Panc1 (cell line): ENCODE data around the gene DOK5.

ENCODE experiments used
- SIN3A ChIP-seq: IDR thresholded peaks from 2 replicates; pipeline ENCODE4 v1.6.1; 2012; ENCODE audit warnings: low read depth, mild to moderate bottlenecking, low read length, moderate library complexity, borderline replicate concordance; ENCODE audit not compliant: insufficient read depth
- TF ChIP-seq, protein P1 (sequence below): fragments of 450-650 bp; IDR thresholded peaks from 2 replicates; pipeline ENCODE4 v1.5.1; 2017; ENCODE audit warnings: mild to moderate bottlenecking

DNA sequence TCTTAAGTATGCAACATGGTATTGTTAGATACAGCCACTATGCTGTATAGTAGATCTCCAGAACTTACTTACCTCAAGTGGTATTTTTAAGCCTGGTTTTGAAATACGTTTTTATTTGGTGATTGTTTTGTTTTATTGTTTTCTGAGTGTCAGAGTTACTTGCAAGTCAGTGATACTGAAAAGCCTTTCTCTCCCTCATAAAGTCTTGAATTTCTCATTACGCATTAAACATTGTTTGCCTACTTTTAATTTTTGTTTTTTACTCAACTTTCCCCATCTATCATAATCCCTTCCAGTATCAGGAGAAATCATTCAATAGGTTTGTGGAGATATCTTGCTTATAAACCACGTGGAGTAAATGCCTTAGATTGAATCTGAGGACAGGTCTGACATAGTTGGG, 214.9 kb downstream of the DOK5 start:
- TF ChIP-seq SIN3A: no peak
- TF ChIP-seq, protein P1, sequence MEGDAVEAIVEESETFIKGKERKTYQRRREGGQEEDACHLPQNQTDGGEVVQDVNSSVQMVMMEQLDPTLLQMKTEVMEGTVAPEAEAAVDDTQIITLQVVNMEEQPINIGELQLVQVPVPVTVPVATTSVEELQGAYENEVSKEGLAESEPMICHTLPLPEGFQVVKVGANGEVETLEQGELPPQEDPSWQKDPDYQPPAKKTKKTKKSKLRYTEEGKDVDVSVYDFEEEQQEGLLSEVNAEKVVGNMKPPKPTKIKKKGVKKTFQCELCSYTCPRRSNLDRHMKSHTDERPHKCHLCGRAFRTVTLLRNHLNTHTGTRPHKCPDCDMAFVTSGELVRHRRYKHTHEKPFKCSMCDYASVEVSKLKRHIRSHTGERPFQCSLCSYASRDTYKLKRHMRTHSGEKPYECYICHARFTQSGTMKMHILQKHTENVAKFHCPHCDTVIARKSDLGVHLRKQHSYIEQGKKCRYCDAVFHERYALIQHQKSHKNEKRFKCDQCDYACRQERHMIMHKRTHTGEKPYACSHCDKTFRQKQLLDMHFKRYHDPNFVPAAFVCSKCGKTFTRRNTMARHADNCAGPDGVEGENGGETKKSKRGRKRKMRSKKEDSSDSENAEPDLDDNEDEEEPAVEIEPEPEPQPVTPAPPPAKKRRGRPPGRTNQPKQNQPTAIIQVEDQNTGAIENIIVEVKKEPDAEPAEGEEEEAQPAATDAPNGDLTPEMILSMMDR: no peak
